Brain pericyte (primary cell): Measurements from ENCODE around the gene GIN1.
A peak's percentile ranks its signal among the peaks of the same experiment; 100 is the strongest.
"Not testable (repeated sequence)": the region's sequence is repeated elsewhere in the genome, so short reads cannot be mapped to it uniquely, and the experiment has no call there.

Experiments
- DNase-seq: peaks from one replicate; pipeline ENCODE4 v3.0.0-alpha.2; 2012; ENCODE audit warnings: low read depth, low spot score

The GIN1 gene

GRCh38 chr5:103111468-103111867 is 8.5 kb downstream of the GIN1 start:
- DNase-seq = no peak

GRCh38 chr5:103110403-103110802 is 9.5 kb downstream of the GIN1 start:
- DNase-seq = no peak

GRCh38 chr5:103109277-103109676 is 10.7 kb downstream of the GIN1 start:
- no peak for DNase-seq

GRCh38 chr5:103108086-103108485 is 11.9 kb downstream of the GIN1 start:
- no peak for DNase-seq

- no peak for DNase-seq
Measured at GRCh38 chr5:103102234-103102633, 17.7 kb downstream of the GIN1 start.

- DNase-seq = no peak
Measured at GRCh38 chr5:103101079-103101750, 18.7 kb downstream of the GIN1 start.

- DNase-seq = no peak
Measured at GRCh38 chr5:103098993-103099392, 20.9 kb downstream of the GIN1 start.

- no peak for DNase-seq
Measured at GRCh38 chr5:103094737-103095136, 25.2 kb downstream of the GIN1 start.

GRCh38 chr5:103093727-103094126 is 26.2 kb downstream of the GIN1 start:
- DNase-seq = no peak

- DNase-seq = no peak
Measured at GRCh38 chr5:103092676-103093075, 27.3 kb downstream of the GIN1 start.

GRCh38 chr5:103090791-103091190 is 29.1 kb downstream of the GIN1 start:
- no peak for DNase-seq

GRCh38 chr5:103089272-103089671 is 30.7 kb downstream of the GIN1 start:
- no peak for DNase-seq

GRCh38 chr5:103086547-103086946 is 33.4 kb downstream of the GIN1 start:
- DNase-seq = no peak

- no peak for DNase-seq
Measured at GRCh38 chr5:103079796-103080195, 40.1 kb downstream of the GIN1 start.

- no peak for DNase-seq
Measured at GRCh38 chr5:103075442-103075841, 44.5 kb downstream of the GIN1 start.

GRCh38 chr5:103073500-103073899 is 46.4 kb downstream of the GIN1 start:
- not testable (repeated sequence) for DNase-seq

GRCh38 chr5:103066326-103066725 is 53.6 kb downstream of the GIN1 start:
- no peak for DNase-seq

- no peak for DNase-seq
Measured at GRCh38 chr5:103060424-103060954, 59.4 kb downstream of the GIN1 start.

GRCh38 chr5:103059525-103059924 is 60.4 kb downstream of the GIN1 start:
- DNase-seq = no peak

- DNase-seq = no peak
Measured at GRCh38 chr5:103057208-103058130, 62.5 kb downstream of the GIN1 start.

GRCh38 chr5:103046706-103047105 is 73.2 kb downstream of the GIN1 start:
- DNase-seq = not testable (repeated sequence)

GRCh38 chr5:103041071-103041676 is 78.8 kb downstream of the GIN1 start:
- DNase-seq = peak; percentile 15
